Tongue (tissue), 2 donors: ENCODE measurements around the gene VIPR2. TPM values are rescaled to one million over a fixed set of nuclear protein-coding genes. Genes with fewer than 3 reads are reported as not detected.

Source experiments
- DNase-seq: peaks from one replicate; pipeline ENCODE4 v3.0.0-alpha.2; 2015
- total RNA-seq: library from RNA; depleted of rRNA; stranded (reverse); fragments of >200 nt; gene quantifications from one replicate; pipeline ENCODE4 v1.2.3, GENCODE V29; 2014

VIPR2 gene
- total RNA-seq, 1 donor from 2014 or later: 9.6 TPM

DNA sequence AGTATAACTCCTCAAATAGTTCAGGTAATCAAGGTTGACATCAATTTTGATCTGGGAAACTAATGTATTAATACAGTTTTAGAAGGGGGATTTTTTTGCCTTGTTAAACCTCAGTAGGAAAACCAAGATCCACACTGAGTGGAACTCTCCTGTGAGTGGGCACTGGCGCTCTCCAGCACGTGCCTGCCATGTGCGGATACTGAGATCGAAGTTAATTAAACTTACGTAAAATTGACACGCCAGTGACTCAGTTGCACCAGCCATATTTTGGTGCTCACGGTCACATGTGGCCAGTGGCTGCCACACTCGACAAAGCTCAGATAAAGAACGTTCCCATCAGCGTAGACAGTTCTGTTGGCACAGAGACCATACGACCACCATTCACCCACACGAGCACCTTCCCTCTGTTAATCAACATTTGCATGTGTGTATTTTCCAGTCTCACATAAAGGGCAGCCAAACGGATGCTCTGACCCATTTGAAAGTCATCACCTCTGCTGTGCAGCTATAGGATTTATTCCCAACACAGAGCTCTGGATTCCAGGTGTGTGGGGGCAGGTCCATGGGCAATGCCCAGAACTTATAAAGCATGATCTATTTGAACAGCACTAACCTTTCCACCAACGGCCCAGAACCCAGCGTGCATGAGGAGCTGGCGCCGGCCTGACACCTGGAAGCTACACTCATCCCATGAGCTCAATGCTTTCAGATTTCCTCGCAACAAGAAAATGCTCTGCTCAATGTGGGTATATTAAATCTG lies 77.7 kb downstream of the VIPR2 start:
- no peak for DNase-seq

DNA sequence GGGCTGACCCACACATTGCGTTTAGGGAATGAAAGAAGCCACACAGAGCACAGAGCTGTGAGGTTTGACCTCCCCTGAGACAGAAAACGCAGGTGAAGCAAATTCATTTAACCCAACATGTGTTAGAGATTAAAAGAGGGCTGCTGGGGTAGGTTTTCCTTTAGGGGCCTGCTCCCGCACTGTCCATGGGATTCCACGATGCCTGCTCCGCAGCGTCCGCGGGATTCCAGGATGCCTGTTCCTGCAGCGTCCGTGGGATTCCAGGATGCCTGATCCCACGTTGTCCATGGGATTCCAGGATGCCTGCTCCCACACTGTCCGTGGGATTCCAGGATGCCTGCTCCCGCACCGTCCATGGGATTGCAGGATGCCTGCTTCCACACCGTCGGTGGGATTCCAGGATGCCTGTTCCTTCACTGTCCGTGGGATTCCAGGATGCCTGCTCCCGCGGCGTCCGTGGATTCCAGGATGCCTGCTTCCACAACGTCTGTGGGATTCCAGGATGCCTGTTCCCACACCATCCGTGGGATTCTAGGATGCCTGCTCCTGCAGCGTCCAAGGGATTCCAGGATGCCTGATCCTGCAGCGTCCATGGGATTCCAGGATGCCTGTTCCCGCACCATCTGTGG lies 78.7 kb downstream of the VIPR2 start:
- DNase-seq: no peak

DNA sequence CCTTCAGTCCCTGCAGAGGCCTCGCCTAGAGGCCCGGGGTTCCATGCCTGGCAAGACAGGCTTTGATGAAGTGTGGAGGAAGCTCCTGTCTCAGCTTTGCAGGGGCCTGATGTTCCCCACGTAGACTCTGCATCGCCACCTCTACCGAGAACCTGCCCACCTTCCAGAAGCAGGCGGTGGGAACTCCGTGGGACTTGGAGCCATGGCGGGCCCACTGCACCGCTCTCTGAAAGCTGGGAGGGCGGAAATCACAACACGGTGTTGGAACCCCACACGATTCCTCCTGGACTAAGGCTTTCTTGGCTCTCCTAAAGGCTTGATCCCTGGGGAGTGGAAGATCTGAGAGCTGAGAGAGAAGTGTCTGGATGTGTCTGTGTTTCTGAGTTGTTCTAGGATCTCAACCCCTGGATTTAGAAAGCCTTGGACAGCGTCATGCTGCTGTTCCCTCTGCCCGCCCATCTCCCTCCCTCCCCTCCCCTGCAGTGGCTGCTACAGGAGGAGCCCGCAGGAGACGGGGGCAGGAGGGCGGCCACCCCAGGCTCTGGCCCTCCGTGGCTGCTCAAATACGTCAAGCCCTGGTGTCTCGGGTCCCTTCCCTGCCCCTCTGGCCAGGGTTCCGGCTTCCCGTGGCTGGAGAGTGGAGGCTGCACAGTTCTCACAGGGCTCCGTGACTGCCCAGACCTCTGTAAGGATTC lies 79.7 kb downstream of the VIPR2 start:
- DNase-seq: no peak

DNA sequence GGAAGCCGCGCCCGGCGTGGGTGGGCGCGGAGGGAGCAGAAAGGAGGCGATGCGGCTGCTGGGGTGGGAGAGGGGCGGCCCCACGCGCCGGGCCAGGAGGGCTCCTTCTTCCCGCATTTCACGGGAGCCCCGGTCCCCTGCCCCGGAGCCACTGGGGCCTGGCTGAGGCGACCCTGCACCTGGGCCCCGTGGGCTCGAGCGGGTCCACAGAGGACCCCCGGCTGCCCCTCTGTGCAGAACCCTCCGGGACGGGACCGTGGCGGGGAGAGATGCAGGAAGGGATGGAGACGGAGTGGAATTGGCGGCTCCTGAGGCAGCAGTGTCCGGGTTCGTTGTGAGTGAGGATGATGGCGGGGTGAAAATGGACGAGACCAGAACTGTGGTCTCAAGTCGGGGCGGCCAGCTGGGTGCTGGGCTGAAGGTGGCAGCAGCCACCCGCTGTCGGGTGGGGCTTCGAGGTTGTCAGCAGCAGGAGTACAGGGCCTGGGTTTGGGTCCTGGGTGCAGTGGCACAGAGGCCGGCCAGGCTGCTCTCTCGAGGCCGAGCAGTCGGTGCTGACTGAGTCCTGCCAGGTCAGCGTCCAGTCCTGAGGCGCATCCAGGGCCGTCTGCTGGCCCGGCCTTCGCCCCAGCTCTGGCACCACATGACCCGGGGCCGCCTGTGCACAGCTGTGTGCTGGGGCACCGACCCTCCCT lies 80.4 kb downstream of the VIPR2 start:
- no peak for DNase-seq

DNA sequence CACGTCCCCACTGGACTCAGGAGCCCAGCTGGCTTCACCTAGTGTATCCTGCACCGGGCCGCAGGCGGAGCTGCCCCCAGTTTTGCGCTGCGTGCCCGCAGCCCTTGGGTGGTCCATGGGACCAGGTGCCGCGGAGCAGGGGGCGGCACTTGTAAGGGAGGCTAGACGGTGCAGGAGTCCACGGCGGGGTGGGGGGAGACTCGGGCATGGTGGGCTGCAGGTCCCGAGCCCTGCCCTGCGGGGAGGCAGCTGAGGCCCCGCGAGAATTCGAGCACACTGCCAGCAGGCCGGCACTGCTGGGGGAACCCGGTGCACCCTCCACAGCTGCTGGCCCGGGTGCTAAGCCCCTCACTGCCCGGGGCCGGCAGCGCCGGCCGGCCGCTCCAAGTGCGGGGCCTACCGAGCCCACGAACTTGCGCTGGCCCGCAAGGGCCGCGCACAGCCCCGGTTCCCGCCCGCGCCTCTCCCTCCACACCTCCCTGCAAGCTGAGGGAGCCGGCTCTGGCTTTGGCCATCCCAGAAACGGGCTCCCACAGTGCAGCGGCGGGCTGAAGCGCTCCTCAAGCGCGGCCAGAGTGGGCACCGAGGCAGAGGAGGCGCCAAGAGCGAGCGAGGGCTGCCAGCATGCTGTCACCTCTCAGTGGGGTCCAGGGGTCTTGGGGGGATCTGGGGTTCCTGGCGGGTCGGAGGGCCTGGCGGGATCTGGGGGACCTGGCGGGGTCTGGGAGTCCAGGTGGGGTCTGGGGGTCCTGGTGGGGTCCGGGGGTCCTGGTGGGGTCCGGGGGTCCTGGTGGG lies 81.4 kb downstream of the VIPR2 start:
- DNase-seq: no peak

DNA sequence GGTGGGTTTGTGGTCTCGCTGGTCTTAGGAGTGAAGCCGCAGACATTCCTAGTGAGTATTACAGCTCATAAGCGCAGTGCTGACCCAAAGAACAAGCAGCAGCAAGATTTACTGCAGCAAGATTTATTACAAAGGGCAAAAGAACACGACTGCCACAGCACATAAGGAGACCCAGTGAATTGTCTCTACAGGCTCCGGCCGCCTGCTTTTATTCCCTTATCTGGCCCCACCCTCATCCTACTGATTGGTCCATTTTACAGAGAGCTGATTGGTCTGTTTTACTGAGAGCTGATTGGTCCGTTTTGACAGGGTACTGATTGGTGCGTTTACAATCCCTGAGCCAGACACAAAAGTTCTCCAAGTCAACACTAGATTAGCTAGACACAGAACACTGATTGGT lies 82.1 kb downstream of the VIPR2 start:
- no peak for DNase-seq

DNA sequence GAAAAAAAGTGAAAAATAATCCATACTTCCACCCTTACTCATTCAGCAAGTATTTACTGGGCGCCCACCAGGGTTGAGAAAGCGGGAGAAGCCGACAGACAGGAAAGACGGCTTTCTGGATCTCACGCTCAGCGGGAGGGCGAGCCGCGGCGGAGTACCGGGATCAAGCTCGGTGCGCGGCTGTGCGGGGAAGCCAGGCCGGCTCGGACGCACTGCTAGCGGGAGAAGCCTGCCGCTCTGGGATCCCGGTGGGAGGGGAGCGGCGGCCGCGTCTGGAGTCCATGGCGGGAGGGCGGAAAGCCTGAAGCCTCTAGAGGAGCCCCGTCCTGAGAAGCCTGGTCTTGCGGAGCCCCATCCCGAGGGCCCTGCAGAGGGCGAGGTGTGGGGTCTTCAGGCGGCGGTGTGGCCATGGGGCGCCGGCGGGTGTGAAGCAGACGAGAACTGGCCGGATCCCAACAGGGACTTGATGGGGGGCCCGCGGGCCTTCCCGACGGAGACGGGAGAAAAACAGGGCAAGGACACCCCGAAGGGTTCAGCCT lies 82.9 kb downstream of the VIPR2 start:
- DNase-seq: peak; percentile 41

DNA sequence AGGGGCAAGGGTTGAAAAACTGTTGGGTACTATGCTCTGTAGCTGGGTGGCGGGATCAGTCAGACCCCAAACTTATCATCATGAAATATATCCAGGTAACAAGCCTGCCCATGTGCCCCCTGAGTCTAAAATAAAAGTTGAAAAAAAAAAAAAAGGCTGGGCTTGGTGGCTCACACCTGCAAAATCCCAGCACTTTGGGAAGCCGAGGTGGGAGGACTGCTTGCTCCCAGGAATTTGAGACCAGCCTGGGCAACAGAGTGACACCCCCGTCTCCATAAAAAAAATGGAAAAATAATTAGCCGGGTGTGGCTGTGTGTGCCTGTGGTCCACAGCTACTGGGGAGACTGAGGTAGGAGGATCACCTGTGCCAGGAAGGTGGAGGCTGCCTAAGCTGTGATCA lies 83.5 kb downstream of the VIPR2 start:
- no peak for DNase-seq

DNA sequence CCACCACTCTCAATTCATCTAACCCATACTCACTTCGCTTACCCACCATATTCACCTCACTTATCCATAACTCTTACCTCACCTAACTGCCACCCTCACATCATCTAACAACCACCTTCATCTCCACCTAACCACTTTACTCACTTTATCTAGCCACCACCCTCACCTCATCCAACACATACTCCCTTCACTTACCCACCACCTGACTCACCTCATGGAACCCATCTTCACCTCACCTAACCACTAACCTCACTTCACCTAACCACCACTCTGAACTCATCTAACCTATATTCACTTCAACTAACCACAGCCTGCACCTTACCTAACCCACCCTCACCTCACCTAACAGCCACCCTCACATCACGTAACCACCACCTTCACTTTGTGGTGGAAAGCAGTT lies 84.2 kb downstream of the VIPR2 start:
- DNase-seq: no peak

DNA sequence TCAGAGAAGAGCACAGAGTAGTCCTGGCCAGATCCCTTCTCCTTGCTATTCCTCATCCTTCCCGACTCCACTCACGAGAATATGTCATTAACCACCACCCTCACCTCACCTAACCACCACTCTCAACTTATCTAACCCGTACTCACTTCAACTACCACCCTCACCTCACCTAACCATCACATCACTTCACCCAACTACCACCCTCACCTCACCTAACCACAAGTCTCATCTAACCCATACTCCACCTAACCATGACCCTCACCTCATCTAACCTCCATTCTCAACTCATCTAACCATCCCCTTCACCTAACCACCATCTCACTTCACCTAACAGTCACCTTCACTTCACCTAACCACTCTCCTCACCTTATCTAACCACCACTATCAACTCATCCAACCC lies 85.0 kb downstream of the VIPR2 start:
- no peak for DNase-seq

DNA sequence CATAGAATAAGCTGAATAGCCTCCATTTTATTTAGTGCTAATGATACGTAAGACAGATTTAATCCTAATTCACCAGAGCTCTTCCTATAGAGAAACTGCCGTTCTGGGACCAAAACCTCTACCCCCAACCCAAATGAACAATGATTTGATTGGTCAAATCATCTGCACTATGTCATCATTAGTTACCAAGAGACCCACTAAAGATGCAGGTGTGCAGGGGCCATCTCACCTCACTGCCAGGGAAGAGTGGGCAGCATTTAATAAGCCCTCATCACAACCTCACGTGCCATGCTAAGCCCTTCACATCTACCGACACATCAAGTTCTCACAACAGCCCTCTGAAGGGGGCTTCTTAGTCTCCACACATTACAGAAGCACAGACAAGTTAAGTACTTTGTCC lies 87.0 kb downstream of the VIPR2 start:
- DNase-seq: no peak

DNA sequence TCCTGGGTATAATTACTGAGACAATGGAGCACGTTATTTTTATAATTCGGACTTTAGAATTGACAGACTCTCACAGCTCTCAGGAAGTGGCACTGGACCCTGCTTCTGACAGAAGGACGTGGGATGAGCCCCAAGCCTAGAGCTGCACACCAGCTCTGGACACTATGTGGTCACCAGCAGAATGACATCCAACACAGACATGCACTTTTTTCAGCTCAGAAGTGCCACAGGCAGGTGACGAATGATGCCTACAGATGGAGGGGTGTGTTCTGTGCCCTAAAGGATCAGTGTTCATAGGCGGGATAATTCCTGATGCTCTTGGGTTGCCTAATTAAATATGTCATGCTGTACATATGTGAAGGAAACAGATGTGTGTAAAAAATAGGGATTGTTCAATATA lies 87.9 kb downstream of the VIPR2 start:
- no peak for DNase-seq

DNA sequence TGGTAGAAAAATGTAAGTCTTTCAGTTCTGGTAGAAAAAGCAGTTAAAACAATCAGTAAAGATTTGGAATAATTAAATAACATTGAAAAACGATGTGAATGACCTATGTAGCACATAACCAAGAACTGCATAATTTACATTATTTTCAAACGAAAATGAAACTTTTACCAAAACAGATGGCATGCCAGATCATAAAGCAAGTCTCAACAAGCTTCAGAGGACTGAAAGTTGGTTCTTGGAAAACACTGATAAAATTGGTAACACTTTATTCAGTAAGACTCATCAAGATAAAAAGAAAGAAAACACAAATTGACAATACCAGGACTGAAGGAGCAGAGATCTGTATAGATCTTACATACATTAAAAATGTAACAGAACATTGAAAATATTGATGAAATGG lies 92.8 kb downstream of the VIPR2 start:
- DNase-seq: no peak

DNA sequence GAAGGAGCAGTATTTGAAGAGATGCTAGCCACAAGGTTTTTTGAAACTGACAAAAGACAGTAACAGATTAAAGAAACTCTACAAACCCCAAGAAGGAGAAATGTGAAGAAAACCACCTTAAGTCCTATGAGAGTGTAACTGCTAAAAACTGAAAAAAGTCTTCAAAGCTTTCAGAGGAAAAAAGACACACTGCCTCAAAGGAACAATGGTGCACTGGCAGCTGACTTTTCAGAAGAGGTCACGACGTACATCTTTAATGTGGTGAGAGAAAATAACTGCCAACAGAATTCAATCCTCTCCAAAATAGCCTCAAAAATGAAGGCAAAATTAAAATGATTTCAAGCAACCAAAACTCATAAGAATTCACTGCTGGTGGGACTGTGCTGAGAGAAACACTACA lies 94.0 kb downstream of the VIPR2 start:
- DNase-seq: no peak

DNA sequence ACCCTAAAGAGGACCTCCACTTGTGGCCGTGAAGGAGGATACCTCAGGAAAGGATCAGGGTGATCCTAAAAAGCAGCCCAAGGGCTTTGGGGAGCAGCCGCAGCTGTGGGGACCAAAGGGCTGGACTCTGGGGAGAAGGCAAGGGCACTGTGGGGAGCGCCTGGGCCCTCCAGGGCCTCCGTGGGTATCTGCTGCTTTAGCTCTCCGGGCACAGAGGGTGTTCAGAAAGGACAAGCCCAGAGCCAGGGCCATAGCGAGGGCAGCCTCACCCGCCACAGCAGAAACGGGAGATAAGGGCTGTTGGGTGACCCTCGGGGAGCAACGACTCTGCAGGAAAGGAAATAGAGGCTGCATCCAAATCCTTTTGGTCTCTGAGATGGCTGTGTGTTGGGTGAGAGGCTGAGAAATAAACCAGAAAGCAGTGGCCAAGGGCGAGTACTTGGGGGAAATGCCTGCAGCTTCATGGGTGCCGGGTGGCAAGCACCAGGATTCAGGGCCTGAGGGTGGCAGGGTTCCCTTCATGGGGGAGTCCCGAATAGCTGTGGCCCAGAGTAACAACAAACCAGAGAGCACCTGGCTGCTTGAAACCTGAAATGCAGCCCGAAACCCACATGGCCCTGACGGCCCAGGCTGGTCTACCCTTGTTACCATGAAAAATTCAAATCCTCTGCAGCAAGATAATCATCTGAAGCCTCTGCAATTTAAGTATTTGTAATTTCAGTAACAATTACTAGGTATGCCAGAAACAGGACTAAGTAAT lies 95.2 kb downstream of the VIPR2 start:
- no peak for DNase-seq

DNA sequence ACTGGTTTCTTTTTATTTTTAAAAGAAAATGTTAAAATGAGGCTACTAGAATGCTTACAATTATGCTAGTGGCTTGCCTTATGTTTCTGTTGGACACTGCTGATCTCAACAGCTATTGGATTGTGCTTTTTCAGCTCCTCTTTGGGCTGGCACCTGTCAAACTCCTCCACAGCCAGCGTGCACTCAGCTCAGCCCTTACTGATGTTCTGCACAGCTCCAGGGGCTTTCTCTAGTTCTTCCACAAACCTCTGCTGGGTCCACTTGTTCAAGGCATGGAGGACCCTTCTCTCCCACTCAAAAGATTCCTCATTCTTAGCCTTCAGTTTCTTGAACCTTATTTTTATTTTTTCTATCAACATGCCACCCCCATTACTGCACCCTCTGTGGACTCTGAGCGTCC lies 96.0 kb downstream of the VIPR2 start:
- no peak for DNase-seq

DNA sequence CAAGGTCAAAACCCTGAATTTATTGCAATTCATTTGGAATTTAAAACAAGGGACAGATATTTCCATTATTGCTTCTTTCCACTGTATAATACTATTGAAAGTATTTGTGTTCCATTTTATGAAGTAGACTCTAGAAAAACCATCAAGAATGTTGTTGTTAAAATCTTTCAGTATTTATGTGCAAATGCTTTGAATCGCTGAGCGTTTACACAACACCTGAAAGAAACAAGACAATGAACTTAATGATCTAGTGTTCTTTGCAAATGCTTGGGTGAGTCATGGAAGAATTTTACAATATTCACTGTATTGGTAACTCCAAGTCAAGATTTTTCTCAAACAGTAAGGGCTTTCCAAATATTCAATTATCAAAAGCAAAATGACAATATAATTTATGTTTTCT lies 97.1 kb downstream of the VIPR2 start:
- DNase-seq: no peak

DNA sequence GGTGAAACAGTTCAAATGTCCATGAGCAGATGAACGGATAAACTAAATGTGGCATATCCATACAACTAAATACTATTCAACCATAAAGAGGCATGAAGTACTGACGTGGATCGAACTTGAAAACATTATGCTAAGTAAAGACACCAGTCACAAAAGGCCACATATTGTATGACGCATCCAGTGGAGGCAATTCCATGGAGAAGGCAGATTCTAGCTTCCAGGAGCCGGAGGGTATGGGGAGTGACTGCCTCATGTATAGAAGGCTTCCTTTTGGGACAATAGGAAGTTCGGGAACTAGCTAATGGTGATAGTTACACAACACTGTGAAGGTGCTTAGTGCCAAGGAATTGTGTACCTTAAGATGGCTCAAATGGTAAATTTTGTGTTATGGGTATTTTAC lies 98.4 kb downstream of the VIPR2 start:
- DNase-seq: no peak

DNA sequence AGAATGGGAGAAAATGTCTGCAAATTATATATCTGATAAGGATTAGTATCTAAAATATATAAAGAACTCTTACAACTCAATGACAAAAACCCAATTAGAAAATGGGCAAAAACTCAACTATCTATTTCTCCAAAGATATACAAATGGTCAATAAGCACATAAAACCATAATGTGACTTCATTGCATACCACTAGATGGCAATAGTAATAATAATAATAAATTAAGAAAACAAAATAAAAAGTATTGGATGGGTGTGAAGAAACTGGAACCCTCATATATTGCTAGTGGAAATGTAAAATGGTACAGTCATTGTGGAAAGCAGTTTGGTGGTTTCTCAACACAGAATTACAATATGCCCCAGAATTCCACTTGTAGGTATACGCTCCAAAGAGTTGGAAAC lies 98.8 kb downstream of the VIPR2 start:
- DNase-seq: no peak

DNA sequence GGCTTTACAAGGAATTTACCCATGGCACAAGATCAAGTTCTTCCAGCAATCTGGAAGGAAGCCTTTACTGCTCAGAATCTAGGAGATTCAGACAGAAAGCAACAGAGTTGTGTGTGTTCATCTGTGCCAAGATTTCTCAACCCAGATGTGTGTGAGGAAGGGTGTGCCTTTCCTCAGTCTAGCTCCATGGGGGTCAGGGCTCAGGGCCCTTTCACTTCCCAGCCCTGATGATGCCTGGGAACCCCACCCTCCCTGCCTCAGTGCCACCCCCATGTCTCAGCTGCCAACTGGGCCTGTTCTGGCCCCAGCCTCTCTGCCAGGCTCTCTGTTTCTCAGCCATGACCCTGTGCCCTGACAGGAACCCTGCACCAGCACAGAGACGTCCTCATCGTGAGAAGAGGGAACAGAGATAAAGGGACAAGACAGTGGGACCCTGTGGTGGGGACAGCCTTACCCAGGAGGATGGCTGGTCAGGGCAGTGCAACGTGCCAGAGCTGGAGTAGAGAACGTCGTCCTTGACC lies 102.0 kb downstream of the VIPR2 start:
- DNase-seq: no peak

DNA sequence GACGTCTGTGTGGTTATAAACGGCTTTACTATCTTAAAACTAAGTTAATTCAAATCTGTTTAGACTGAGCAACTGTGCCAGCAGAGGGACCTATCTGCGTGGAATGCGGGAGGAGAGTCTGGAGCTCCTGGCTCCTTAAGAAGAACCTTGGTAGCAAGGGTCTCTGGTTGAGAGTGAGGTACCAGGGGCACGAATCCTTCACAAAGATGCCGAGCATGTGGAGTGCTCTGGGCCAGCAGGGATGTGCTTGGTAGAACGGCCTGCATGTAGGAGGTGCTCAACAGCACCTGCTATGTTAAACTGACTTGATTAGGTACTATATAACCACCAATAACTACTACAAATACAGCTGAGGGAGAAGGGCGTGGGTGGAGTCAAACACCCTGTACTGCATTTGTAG lies 102.6 kb downstream of the VIPR2 start:
- DNase-seq: no peak
